SHP77 treated with DMSO at 0.1 percent for 48 hours (cell line): ENCODE results near the gene SLC24A3.

ENCODE experiments used
- DNase-seq: peaks from one replicate; lab custom pipeline; 2025; lab: John Stamatoyannopoulos, UW

SLC24A3 gene

DNA sequence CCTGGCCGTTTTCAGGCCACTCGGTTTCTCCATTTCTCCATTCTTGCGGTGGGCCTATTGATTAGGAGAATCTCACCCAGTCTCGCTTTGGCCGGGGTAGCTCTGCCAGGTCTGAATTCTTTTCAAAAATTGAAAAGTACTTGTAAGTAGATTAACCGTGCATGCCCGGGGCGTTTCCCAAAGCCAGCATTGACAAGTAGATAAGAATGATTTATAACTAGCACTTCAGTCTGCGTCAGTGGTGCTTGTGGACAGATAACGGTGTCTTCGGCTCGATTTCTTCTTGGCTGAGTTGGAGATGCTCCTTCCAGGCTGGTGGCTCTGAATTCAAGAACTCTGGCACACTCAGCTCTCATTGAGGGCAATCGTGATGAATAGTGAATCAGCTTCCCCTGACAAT lies 29.0 kb downstream of the SLC24A3 start:
- no peak for DNase-seq

DNA sequence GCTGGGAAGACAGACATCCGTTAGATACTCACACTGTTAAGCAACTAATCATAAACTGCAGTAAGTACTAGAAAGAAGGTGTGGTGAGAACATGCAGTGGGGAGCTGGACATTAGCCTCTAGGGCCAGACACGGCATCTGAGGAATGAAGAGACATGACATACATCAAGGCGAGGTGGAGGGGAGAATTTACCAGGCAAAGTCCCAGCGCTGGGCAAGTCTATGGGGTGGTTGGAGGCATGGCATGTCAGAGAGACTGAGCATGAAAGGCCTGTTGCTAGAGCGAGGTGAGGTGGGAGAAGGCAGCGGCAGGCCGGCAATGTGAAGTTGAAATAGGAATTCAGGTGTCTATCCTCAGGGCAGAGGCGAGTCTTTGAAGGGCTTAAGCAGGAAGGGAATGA lies 31.8 kb downstream of the SLC24A3 start:
- no peak for DNase-seq

DNA sequence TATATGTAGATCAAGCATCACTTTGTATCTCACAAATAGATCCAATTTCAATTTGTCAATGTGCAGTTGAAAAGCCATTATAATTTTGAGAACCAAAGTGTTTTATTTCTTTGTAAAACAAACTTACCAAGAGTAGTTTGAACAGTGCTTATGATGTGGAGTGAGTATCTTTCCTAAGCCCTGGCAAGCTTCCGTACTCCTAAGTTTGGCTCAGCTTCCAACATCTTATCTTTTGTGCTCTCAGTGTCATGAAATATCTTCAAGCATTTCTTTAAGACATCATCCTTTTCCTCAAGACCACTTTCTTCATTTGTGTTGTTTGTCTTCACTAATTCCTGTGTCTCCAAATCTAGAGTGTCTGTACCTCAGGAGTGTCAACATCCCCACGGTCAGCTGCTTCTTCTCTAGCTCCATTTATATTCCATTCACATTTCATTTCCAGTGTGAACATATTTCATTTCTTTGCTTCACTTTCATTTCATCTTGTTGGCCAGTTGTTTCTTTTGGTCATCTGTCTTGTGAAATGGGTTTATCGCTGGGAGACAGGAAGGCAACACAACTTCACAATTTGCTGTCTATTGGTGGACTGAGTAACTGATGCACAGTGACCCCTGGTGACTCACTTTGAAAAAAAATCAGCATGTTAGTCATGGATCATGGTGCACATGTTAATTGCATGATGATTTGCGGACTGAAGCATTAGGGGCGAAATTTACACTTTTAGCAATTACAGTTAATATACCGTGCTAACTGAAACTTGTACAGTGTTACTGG lies 36.9 kb downstream of the SLC24A3 start:
- no peak for DNase-seq

DNA sequence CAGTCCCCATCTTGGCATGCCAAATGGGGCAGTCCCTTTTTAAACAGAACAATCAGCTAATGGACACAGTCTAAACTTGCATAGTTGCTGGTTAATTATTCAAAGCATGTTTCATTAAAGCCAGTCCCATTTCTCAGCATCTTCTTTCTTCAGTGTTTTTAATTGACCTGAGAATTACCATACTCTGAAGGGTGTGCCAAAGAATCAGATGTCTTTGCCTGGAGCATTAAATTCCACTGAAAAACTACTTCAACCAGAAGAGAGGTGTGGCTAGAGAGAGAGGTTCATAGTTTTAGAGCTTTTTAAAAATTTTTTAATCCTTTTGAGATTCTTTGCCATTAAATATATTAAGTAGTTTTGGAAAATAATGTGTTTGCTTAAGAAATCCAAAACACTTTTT lies 37.9 kb downstream of the SLC24A3 start:
- no peak for DNase-seq

DNA sequence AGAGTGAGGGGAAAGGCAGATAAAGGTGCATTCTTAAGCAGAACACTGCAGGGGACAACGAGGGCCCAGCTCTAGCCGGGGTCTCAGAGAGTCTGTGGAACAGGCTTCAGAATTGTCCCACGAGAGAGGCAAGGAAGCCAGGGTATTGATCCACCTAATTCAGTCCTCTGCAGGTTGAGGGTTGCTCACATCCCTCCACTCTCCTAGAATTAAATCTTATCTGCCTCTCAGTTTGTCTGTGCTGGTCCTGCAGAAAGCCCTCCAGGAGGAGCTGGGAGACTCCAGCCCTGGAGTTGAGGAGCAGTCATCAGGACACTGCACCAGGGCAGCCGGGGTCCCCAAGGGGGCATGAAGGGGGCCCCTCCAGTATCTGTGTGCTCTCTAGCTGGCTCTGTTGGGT lies 39.1 kb downstream of the SLC24A3 start:
- no peak for DNase-seq

DNA sequence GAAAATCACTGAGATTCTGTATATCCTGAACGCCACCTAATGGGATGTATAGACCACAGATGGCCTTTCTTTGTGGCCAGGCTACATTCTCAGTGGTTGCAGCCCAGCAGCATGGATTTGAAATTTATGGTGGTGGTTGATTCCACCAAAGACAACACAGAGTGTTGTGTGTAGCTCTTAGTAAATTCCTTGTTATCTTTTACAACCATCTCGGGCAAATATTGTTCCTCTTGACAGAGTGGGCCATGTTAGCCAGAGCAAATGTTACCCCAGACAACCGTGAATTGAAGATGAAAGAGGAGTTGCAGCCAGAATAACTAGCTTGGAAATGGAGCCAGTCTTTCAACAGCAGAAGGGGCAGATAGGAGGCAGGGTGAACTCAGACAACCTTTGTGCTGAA lies 39.5 kb downstream of the SLC24A3 start:
- no peak for DNase-seq

DNA sequence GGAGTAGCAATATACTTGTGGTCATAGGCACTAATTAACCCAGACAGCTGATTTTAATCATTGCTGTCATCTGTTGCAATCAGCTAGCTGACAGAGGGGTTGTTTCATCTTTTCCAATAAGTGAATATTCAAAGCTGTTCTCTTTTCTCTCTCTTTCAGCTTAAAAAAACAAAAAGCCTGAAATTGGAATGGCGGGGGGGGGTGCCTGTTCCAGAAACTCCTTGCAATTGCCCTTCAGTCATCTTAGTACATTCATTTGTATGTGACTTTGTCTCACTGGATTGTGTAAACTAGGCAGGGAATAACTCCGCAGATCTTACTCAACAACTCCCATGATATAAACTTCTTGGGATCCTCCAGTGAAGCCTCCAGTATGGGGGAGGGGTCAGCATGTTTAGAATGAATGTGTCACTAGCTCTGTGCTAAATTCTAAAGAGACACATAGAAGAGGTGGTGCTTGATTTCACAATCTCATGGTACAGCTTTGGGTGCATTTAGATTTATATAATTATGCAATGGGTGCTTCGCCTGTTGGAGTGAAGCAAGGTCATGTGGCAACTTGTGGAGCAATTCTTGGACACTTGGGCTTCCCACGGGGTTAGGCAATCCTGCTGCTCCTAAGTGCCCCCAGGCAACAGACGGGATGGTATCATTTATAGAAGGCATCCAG lies 40.1 kb downstream of the SLC24A3 start:
- DNase-seq = no peak

DNA sequence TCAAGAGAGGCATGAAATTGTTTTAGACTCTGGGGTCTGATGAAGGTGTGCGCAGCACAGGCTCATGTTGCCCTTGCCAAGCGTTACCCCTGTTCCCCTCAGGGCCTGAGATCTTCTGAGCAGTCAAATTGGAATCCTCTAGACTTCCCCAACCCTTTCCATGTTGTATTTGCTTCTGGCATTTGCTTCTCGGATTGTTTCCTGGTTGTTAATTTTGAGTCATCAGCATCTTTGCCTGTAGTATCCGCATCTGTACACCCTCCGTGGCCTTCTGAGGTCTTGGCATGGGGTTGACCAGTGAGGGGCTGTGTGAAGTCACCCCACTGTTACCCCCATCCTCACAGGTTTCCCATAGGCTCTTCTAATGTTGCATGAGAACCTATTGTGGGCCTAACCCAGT lies 40.9 kb downstream of the SLC24A3 start:
- DNase-seq = no peak

DNA sequence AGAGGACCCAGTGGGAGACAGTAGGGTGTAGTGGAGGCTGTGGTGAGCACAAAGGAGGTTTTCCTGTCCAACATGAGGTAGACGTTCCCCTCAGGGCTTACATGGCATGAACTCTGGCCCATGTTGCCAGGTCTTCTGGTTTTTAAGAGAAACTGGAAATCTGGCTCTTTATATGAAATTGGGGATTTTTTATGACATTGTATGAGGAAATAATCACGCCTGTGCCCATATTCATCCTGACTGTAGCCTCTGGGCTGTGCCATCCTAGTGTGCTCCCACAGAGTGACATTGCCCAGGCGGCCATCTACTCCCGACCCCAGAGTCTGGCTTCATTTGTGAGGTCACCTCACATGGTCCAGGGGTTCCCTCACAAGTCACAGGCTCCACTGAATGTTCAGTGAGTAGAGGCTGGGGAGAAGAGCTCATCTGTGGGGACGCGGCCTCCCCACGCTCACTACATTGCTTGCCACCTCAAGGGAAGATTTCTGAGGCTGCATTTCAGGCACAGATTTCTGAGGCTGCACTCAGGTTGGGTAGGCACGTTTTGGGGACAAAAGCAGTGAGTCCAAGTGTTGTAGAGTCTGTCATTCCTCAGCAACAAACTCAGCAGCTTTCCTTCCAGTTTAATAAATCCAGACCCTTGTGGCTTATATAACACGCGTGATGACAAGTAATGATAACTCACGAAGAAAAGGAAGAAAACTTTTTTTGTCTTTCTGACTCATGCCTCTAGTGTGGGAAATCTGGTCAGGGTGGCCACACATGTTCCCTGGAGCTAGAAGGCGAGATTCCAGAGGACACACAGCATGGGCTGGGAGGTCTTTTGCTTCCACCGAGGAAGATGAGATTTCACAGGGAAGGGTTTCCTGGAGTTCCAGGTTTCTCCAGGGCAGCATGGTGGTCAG lies 41.7 kb downstream of the SLC24A3 start:
- no peak for DNase-seq

DNA sequence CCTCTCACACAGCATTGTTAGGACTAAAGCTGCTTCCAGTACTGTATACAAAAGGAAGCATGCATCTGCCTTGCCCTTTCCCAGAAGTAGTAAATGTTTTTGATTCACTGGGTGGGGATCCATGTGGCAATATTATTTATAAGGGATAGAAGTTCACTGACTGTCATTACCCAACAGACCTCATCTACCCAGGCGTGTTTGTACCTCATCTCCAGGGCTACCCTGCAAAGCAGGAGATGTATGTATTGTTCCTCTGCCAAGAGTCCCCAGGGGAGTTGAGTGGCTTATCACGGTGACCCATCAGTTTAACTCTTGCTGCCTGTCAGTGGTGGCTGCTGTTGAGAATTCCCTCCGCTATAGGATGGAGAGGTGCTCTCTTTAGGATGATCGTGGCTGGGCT lies 42.5 kb downstream of the SLC24A3 start:
- DNase-seq = no peak

DNA sequence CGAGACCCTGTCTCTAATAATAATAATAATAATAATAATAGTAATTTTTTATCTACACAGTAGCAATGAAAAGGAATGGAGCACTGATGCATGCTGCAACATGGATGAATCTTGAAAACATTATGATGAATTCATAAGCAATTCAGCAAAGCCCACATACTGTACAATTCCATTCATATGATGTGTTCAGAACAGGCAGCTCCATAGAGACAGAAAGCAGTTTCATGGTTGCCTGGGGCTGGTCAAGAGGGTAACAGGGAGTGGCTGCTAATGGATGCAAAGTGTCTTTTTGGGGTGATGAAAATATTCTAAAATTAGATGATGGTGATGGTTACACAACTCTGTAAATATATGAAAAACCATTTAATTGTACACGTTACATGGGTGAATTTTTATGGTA lies 43.6 kb downstream of the SLC24A3 start:
- DNase-seq = no peak

DNA sequence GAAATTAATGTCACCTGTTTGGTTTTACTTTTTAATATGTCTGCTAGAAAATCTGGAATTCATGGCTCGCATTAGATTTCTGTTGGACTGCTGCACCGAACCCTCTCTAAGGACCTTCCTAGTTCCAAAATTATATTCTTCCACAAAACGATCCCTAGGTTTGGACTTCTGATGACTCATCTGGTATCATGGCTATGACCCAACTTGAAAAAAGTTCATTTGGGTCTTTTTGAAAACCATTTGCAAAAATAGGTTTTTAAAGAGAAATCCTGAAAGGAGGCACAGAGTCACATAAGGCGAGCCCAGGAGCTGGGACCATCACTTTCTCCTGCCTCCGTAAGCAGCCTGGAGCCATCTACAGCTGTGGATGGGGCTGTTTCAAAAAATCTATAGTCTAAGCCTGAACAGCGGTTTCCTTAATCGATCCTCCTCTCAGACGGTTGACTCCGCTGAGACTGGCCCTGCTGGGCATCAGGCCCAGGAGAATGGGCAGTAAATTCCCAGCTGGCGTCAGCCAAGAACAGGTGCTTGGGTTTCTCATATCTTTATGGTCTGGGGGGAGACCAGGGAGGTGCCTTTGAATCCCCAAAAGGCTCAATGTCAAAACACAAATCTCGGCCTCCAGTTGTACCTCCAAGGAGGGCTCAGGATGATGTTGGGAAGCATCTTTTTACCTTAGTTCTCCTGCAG lies 44.6 kb downstream of the SLC24A3 start:
- DNase-seq = no peak

DNA sequence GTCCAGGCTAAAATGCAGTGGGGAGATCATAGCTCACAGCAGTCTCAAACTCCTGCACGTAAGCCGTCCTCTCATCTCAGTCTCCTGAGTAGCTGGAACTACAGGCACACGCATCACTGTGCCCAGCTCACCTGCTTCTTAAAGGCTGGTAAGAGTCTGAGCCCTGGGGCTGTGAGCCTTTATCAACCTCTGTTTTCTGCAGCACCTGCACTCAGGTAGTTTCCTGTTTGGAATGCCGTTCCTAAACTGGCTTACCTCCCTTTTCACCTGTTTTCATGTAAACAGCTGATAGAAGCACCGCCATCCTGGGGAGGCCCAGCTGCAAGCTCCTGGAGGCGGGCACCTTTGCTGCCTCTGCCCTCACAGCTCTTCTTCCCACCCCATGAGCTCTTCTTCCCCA lies 45.4 kb downstream of the SLC24A3 start:
- DNase-seq = no peak

DNA sequence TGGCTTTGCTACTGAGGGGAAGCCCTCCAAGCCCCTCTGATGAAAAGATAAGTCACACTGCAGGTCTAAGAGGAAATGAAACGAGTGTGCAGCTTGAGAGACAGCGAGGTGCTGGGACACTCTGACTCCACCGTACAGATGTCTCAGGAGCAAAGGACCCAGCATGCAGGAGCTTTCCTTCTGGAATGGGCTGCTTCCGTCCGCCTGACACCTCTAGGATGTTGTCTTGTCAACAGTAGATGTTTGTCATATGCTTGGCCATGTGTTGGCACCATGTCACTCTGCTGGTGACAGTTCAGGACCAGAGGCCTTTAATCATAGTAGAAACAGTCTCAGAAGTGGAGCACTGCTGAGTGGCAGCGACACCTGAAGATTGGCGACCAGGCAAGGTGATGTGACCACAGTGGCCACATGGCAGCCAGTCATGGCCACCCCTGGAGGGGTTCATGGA lies 46.7 kb downstream of the SLC24A3 start:
- DNase-seq = no peak

DNA sequence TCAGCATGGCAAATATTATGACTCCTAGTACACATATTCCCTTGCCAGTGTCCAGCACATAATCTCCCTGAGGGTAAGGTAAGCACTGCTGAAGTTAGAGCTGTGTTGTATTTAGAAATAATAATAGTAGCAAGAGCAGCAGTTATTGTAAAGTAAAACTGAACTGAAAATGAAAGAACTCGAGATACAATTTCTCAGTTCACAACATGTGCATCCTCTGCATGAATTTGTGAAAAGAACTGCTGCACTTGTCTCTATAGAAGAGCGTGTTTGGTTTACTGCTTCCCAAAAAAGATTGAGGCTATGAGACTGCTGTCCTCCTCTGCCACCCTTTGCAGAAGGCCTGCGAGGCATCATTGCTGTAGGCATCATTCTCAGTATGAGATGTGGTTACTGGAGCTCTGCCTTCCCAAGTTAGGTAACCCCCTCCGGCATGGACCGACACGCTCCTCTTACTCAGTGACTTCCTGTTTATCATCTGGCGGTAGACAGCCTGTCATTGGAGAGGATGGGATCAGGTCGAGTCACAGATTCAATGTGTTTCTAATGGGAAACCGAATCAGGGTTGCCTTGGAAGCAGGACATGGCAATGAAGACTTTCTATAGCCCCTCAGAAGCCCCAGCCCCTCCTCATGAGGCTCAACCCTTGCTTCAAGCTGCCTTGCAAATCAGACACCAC lies 48.1 kb downstream of the SLC24A3 start:
- DNase-seq = no peak

DNA sequence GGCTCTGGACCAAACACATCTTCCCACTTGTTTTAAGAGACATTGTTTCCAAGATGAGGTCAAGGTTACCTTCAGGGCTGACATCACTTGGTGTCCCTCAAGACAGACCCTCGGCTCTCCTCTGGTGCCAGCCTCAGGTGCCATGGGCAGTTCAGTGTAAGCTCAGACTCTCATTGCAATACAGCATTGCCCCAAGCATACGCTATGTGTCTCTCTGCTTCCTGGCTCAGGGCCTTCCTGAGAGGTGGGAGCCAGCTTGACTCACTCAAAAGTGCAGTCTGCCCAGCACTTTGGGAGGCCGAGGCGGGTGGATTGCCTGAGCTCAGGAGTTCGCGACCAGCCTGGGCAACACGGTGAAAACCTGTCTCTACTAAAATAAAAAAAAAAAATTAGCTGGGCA lies 51.7 kb downstream of the SLC24A3 start:
- no peak for DNase-seq

DNA sequence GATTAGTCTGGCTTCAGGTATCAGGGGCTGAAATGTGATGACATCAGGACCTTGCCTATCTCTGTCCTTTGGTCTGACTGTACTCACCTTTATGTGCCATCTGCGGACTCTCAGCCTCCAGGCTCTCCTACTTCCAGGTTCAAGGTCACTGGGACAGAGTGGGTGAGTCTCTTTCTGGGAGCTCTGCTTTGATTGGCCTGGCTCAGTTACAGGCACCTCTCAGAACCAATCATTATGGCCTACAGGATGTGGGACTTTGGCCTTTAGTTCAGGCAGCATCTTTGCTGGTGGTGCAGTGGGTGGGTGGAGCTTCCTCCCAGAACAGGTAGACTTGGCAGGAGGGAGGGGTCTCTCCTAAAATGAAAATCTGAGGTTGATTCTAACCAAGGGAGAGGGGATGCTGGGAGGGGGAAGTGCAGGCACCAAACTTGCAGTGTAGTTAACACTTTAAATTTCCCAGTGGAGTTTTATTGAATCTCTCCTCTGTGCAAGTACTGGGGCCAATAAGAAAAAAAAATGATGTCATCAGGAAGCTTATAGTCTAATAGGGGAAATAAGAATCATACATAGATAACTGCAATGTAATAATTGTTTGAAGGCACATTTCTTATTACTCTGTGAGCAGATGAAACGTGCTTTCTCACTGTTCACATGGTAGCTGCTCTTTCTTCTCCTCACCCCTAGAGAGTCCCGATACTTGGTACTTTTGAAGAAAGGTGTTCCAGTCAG lies 53.4 kb downstream of the SLC24A3 start:
- DNase-seq = no peak

DNA sequence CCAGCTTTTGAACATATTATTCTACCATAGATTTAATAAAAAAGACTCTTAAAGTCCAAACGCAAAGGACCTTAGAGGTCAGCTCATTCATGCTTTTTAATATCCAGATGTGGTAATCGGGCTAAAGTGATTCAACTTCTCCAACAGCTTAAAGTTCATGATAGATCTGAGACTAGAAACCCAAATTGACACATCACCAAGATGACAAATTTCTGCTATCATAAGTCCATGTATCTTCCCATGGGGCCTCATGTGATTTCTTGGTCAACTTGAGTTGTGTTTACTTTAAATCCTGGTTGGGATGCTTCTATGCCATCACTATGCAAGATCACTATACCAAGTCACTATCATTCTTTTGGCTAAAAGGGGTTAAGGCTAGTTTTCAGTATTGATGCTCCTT lies 56.0 kb downstream of the SLC24A3 start:
- no peak for DNase-seq

DNA sequence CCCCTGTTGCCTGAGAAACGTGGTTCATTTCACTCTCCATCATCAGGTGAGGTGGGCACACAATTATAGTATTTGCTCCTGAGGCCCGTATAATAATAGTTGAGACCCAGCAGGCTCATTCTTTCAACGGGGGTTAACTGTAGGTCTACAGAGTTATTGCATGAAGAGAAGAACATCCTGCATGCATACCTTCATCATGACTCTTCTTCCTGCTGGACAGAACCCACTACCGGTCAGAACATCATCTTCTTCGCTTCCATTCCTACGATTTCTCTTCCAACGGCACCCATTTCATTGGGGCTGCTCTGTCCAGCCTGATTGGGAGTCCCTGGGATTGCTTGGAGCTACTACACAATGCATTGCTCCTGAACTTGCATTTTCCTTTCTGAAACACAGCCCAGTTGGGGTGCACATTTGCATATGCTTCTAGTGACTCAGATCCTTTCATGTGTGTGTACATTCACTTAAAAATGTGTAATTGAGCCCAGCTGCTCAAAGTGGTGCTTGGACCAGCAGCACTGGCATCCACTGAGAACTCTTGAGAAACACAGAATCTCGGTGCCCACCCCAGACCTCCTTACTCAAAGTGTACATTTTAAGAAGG lies 57.4 kb downstream of the SLC24A3 start:
- DNase-seq = no peak

DNA sequence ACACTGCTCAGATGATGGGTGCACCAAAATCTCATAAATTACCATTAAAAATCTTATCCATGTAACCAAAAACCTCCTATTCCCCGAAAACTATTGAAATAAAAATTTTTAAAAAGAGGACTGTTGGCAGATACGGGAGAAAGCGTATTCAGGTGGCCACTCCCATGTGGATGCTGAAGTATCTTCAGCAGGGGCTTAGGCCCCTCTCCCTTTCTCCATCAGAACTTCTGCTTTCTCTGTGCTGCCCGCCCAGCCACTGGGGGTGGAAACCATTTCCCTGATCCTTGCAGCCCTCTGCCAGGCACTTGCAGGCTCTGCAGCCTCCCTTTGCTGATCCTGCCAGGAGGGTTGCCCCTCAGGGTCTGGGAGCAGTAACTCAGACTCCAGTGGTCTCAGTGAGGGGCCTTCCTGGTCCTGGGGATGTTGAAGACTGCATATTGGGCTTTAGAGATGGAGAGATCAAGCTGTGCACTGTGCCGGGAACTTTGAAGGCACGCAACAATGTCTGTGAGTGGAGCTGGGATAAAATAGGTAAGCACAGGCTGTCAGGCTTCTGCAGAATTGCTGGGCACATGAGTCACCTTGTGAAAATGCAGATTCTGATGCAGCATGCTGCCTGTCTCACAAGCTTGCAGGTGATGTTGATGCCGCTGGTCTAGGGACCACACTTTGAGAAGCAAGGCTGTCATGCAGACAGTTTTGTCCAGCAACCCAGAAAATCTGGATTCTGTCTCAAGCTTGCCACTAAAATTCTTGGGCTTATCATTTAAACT lies 59.6 kb downstream of the SLC24A3 start:
- DNase-seq = no peak
